Measurements from ENCODE around the gene DHRSX.

DNA sequence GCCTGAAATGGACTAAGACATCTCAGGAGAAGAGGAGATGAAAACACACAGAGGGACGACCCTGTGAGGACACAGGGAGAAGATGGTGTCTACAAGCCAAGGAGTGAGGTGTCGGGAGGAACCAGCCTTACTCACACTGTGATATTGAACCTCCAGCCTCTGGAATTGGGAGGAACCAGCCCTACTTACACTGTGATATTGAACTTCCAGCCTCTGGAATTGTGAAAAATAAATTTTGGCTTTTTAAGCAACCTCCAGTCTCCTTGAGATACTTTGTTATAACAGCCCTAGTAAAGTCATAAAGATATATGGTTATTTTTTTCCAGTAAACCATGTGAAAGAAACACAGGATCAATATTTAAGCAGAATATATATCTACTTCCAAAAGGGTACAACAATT, 76.5 kb downstream of the DHRSX start:
- TF ChIP-seq, protein P1, sequence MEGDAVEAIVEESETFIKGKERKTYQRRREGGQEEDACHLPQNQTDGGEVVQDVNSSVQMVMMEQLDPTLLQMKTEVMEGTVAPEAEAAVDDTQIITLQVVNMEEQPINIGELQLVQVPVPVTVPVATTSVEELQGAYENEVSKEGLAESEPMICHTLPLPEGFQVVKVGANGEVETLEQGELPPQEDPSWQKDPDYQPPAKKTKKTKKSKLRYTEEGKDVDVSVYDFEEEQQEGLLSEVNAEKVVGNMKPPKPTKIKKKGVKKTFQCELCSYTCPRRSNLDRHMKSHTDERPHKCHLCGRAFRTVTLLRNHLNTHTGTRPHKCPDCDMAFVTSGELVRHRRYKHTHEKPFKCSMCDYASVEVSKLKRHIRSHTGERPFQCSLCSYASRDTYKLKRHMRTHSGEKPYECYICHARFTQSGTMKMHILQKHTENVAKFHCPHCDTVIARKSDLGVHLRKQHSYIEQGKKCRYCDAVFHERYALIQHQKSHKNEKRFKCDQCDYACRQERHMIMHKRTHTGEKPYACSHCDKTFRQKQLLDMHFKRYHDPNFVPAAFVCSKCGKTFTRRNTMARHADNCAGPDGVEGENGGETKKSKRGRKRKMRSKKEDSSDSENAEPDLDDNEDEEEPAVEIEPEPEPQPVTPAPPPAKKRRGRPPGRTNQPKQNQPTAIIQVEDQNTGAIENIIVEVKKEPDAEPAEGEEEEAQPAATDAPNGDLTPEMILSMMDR (IDR thresholded peaks at IDR 0.05; ENCODE audit: insufficient read depth, low read depth, low read length), result no peak
- no peak for TF ChIP-seq EZH2 (IDR thresholded peaks at IDR 0.05; ENCODE audit: insufficient read depth, low read length)
